Activated naive CD8-positive, alpha-beta T cell treated with anti-CD3 and anti-CD28 coated beads for 36 hours (primary cell): ENCODE results near the gene HDAC11. TPM values are rescaled to one million over a fixed set of nuclear protein-coding genes. Genes with fewer than 3 reads are reported as not detected.
A peak's percentile ranks its signal among the peaks of the same experiment; 100 is the strongest.
"Not testable (repeated sequence)": the region's sequence is repeated elsewhere in the genome, so short reads cannot be mapped to it uniquely, and the experiment has no call there.

Experiments
- DNase-seq: peaks from one replicate; pipeline ENCODE4 v3.0.0; 2021
- H3K27ac Mint-ChIP-seq: one replicate; pipeline ENCODE4 v1.8.0; 2022; ENCODE audit warnings: mild to moderate bottlenecking, moderate library complexity, mixed read lengths
- H3K27me3 Mint-ChIP-seq: one replicate; pipeline ENCODE4 v1.8.0; 2022; ENCODE audit warnings: mild to moderate bottlenecking, mixed read lengths
- H3K36me3 Mint-ChIP-seq: one replicate; pipeline ENCODE4 v1.8.0; 2021; ENCODE audit warnings: mild to moderate bottlenecking, mixed read lengths
- H3K4me1 Mint-ChIP-seq: one replicate; pipeline ENCODE4 v1.8.0; 2021; ENCODE audit warnings: mixed read lengths
- H3K4me3 Mint-ChIP-seq: one replicate; pipeline ENCODE4 v1.8.0; 2022; ENCODE audit warnings: mild to moderate bottlenecking, moderate library complexity, mixed read lengths
- H3K9me3 Mint-ChIP-seq: one replicate; pipeline ENCODE4 v1.8.0; 2022; ENCODE audit warnings: mixed read lengths
- total RNA-seq, 2 experiments: library from RNA; stranded (reverse); gene quantifications; one replicate each; pipeline ENCODE4 v1.2.3, GENCODE V29; 2021

HDAC11 gene
- total RNA-seq, 2 experiments from 2014 or later, result 1.6 to 2.7 TPM

- Mint-ChIP-seq H3K36me3 (no peaks in the 10 kb centered on the region), H3K27ac (no peak overlapping the region), H3K4me3 (peak overlapping the region; percentile 73), H3K9me3 (no peaks in the 10 kb centered on the region), H3K27me3 (no peaks in the 10 kb centered on the region), H3K4me1 (peaks cover 33% of the 10 kb centered on the region)
- peak; percentile 61 for DNase-seq
These were observed 523 bp downstream of the HDAC11 start for GRCh38 chr3:13480340-13481318.

- DNase-seq, result no peak
- no peak overlapping the region for H3K27ac Mint-ChIP-seq
- H3K36me3 Mint-ChIP-seq, result no peaks in the 10 kb centered on the region
These were observed 2.1 kb downstream of the HDAC11 start for GRCh38 chr3:13482106-13482690.

GRCh38 chr3:13483286-13483685 lies 3.2 kb downstream of the HDAC11 start:
- no peaks in the 10 kb centered on the region for H3K36me3 Mint-ChIP-seq
- H3K27me3 Mint-ChIP-seq, result no peaks in the 10 kb centered on the region
- H3K4me3 Mint-ChIP-seq, result no peak overlapping the region
- no peak overlapping the region for H3K27ac Mint-ChIP-seq
- peaks cover 33% of the 10 kb centered on the region for H3K4me1 Mint-ChIP-seq
- DNase-seq, result no peak
- H3K9me3 Mint-ChIP-seq, result no peaks in the 10 kb centered on the region

More at GRCh38 chr3:13482106-13482690, 2.1 kb downstream of the HDAC11 start:
- no peaks in the 10 kb centered on the region for H3K27me3 Mint-ChIP-seq
- H3K4me3 Mint-ChIP-seq, result no peak overlapping the region
- peaks cover 33% of the 10 kb centered on the region for H3K4me1 Mint-ChIP-seq
- H3K9me3 Mint-ChIP-seq, result no peaks in the 10 kb centered on the region

GRCh38 chr3:13483988-13484695 lies 4.0 kb downstream of the HDAC11 start:
- Mint-ChIP-seq H3K27ac (no peak overlapping the region), H3K4me1 (peaks cover 25% of the 10 kb centered on the region), H3K27me3 (no peaks in the 10 kb centered on the region), H3K36me3 (no peaks in the 10 kb centered on the region), H3K9me3 (no peaks in the 10 kb centered on the region), H3K4me3 (no peak overlapping the region)
- no peak for DNase-seq

- no peak for DNase-seq
- Mint-ChIP-seq H3K36me3 (no peaks in the 10 kb centered on the region), H3K4me1 (peaks cover 25% of the 10 kb centered on the region), H3K27me3 (no peaks in the 10 kb centered on the region), H3K27ac (peak overlapping the region; percentile 16), H3K4me3 (no peak overlapping the region), H3K9me3 (no peaks in the 10 kb centered on the region)
These were observed 4.9 kb downstream of the HDAC11 start for GRCh38 chr3:13484851-13485590.

- peaks cover 23% of the 10 kb centered on the region for H3K4me1 Mint-ChIP-seq
- not testable (repeated sequence) for H3K27me3 Mint-ChIP-seq, DNase-seq, H3K4me3 Mint-ChIP-seq, H3K9me3 Mint-ChIP-seq, H3K27ac Mint-ChIP-seq, H3K36me3 Mint-ChIP-seq
These were observed 5.8 kb downstream of the HDAC11 start for GRCh38 chr3:13485630-13486562.

GRCh38 chr3:13487403-13487802 lies 7.3 kb downstream of the HDAC11 start:
- no peak for DNase-seq
- Mint-ChIP-seq H3K27ac (no peak overlapping the region), H3K36me3 (no peaks in the 10 kb centered on the region), H3K4me1 (peaks cover 11% of the 10 kb centered on the region), H3K4me3 (no peak overlapping the region), H3K9me3 (no peaks in the 10 kb centered on the region), H3K27me3 (no peaks in the 10 kb centered on the region)

GRCh38 chr3:13491206-13491974 lies 11.3 kb downstream of the HDAC11 start:
- Mint-ChIP-seq H3K27me3 (no peaks in the 10 kb centered on the region), H3K36me3 (no peaks in the 10 kb centered on the region), H3K27ac (no peak overlapping the region), H3K4me3 (peak overlapping the region; percentile 37), H3K4me1 (no peaks in the 10 kb centered on the region), H3K9me3 (no peaks in the 10 kb centered on the region)
- no peak for DNase-seq

DNA sequence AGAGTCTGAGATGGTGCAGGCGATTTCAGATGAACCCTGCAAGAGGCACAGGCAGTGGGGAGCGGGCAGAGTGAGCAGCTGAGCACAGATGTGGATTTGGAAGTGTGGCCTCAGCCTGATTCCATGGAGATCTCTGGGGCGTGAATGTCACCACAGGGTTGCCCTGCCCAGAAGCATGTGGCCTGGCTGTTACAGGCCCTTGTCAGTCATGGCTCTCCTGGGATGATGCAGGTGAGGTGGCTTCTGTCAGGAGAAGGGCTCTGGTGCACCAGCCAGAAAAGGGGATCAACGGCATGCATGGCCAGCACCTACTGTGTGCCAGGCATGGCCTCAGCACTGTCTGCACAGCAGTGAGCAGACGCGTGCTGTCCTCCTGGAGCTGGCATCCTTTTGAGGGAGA lies 11.9 kb downstream of the HDAC11 start:
- H3K36me3 Mint-ChIP-seq, result no peaks in the 10 kb centered on the region
- H3K4me3 Mint-ChIP-seq, result no peak overlapping the region
- H3K27me3 Mint-ChIP-seq, result no peaks in the 10 kb centered on the region
- H3K9me3 Mint-ChIP-seq, result no peaks in the 10 kb centered on the region
- DNase-seq, result no peak
- no peaks in the 10 kb centered on the region for H3K4me1 Mint-ChIP-seq
- H3K27ac Mint-ChIP-seq, result no peak overlapping the region

- H3K36me3 Mint-ChIP-seq, result no peaks in the 10 kb centered on the region
- no peaks in the 10 kb centered on the region for H3K4me1 Mint-ChIP-seq
- H3K27ac Mint-ChIP-seq, result no peak overlapping the region
- H3K4me3 Mint-ChIP-seq, result no peak overlapping the region
- no peak for DNase-seq
- H3K9me3 Mint-ChIP-seq, result no peaks in the 10 kb centered on the region
- H3K27me3 Mint-ChIP-seq, result no peaks in the 10 kb centered on the region
These were observed 13.1 kb downstream of the HDAC11 start for GRCh38 chr3:13492976-13493866.

DNA sequence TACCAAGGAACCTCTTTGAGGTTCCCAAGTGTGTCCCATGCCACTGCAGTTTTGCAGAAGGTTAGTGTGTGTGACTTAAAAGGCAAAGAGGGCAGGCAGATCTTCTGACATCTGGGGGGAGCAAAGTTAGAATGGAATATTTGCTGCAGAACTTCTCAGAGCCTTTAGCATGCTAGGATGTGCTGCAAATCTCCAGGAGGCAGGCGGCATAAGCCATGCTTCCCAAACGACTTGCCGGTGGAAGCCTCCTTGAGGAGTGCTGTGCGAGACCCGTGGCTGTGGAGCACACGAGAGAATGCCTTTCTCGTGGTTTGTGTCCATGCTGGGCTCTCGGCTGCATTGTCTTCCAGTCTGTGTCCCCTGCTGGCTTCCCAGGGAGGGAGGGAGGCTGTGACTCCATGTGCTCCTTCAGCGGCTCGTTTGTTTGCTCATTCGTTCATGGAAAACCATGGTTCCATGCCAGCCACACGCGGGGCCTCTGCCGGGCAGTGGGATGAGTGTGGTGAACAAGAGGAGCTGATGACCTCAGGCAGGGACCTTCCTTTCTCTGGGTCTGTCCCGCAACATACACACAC lies 13.8 kb downstream of the HDAC11 start:
- H3K27ac Mint-ChIP-seq, result no peak overlapping the region
- no peaks in the 10 kb centered on the region for H3K27me3 Mint-ChIP-seq
- DNase-seq, result no peak
- no peaks in the 10 kb centered on the region for H3K36me3 Mint-ChIP-seq
- no peaks in the 10 kb centered on the region for H3K9me3 Mint-ChIP-seq
- no peaks in the 10 kb centered on the region for H3K4me1 Mint-ChIP-seq
- no peak overlapping the region for H3K4me3 Mint-ChIP-seq
